Glutamatergic neuron (in vitro differentiated cells): ENCODE results near the gene TBX2. TPM values are rescaled to one million over a fixed set of nuclear protein-coding genes. Genes with fewer than 3 reads are reported as not detected.

Experiments
- DNase-seq: peaks from one replicate; pipeline ENCODE4 v3.0.0; 2022
- H3K27ac Mint-ChIP-seq: one replicate; pipeline ENCODE4 v1.8.0; 2020; ENCODE audit warnings: mild to moderate bottlenecking, mixed read lengths, inconsistent platforms; ENCODE audit not compliant: unreplicated experiment
- H3K27me3 Mint-ChIP-seq: one replicate; pipeline ENCODE4 v1.8.0; 2020; ENCODE audit warnings: mild to moderate bottlenecking, moderate library complexity, mixed read lengths, inconsistent platforms; ENCODE audit not compliant: unreplicated experiment
- H3K36me3 Mint-ChIP-seq: one replicate; pipeline ENCODE4 v1.8.0; 2020; ENCODE audit warnings: mild to moderate bottlenecking, mixed read lengths, inconsistent platforms; ENCODE audit not compliant: unreplicated experiment
- H3K4me1 Mint-ChIP-seq: one replicate; pipeline ENCODE4 v1.8.0; 2020; ENCODE audit warnings: mild to moderate bottlenecking, low read depth, mixed read lengths, inconsistent platforms; ENCODE audit not compliant: unreplicated experiment
- H3K4me3 Mint-ChIP-seq: one replicate; pipeline ENCODE4 v1.8.0; 2020; ENCODE audit warnings: mild to moderate bottlenecking, mixed read lengths, inconsistent platforms; ENCODE audit not compliant: unreplicated experiment
- H3K9me3 Mint-ChIP-seq: one replicate; pipeline ENCODE4 v1.8.0; 2020; ENCODE audit warnings: mild to moderate bottlenecking, moderate library complexity, mixed read lengths, inconsistent platforms; ENCODE audit not compliant: unreplicated experiment
- CTCF ChIP-seq: fragments of 200-600 bp; sonication (generic); IDR thresholded peaks from one replicate; pipeline ENCODE4 v1.5.0; 2021; ENCODE audit not compliant: partially characterized antibody, unreplicated experiment
- total RNA-seq: library from RNA; stranded (reverse); fragmentation: NEBNext Ultra II Directional; extraction: Animal tissue kit (Norgen Biotek cat#: 25700); gene quantifications from one replicate; pipeline ENCODE4 v1.2.1, GENCODE V29; 2021; ENCODE audit not compliant: unreplicated experiment

TBX2 gene
- total RNA-seq, 1 donor from 2014 or later, result 5.4 TPM

GRCh38 chr17:61404663-61404912 lies 4.9 kb downstream of the TBX2 start:
- Mint-ChIP-seq H3K27ac (no peak overlapping the region), H3K4me1 (peaks cover 10% of the 10 kb centered on the region), H3K4me3 (no peak overlapping the region), H3K27me3 (peaks cover 43% of the 10 kb centered on the region), H3K36me3 (no peaks in the 10 kb centered on the region), H3K9me3 (peaks cover 21% of the 10 kb centered on the region)
- TF ChIP-seq CTCF, result no peak
- DNase-seq, result peak; percentile 37

- DNase-seq, result peak; percentile 59
- Mint-ChIP-seq H3K27ac (no peak overlapping the region), H3K9me3 (peaks cover 21% of the 10 kb centered on the region), H3K27me3 (peaks cover 42% of the 10 kb centered on the region), H3K4me1 (peaks cover 10% of the 10 kb centered on the region), H3K36me3 (no peaks in the 10 kb centered on the region), H3K4me3 (no peak overlapping the region)
- no peak for TF ChIP-seq CTCF
These were observed 5.5 kb downstream of the TBX2 start for GRCh38 chr17:61404913-61405685.

GRCh38 chr17:61405686-61406536 lies 6.3 kb downstream of the TBX2 start:
- DNase-seq, result peak; percentile 15
- peaks cover 47% of the 10 kb centered on the region for H3K27me3 Mint-ChIP-seq
- H3K4me3 Mint-ChIP-seq, result no peak overlapping the region
- no peak overlapping the region for H3K27ac Mint-ChIP-seq
- H3K9me3 Mint-ChIP-seq, result peaks cover 23% of the 10 kb centered on the region
- H3K36me3 Mint-ChIP-seq, result no peaks in the 10 kb centered on the region
- no peak for TF ChIP-seq CTCF
- peaks cover 10% of the 10 kb centered on the region for H3K4me1 Mint-ChIP-seq

- H3K4me1 Mint-ChIP-seq, result peaks cover 10% of the 10 kb centered on the region
- DNase-seq, result no peak
- no peak overlapping the region for H3K4me3 Mint-ChIP-seq
- no peak overlapping the region for H3K27ac Mint-ChIP-seq
- no peak for TF ChIP-seq CTCF
- no peaks in the 10 kb centered on the region for H3K36me3 Mint-ChIP-seq
- H3K9me3 Mint-ChIP-seq, result peaks cover 18% of the 10 kb centered on the region
- H3K27me3 Mint-ChIP-seq, result peaks cover 43% of the 10 kb centered on the region
These were observed 6.8 kb downstream of the TBX2 start for GRCh38 chr17:61406537-61406845.
